Effector memory CD8-positive, alpha-beta T cell (primary cell): ENCODE data around the gene NT5C.
"Not testable (repeated sequence)": the region's sequence is repeated elsewhere in the genome, so short reads cannot be mapped to it uniquely, and the experiment has no call there.

Experiments
- ATAC-seq: fragments of 150-1000 bp; cut with Tn5 transposase; replicated peaks from 2 replicates; pipeline ENCODE4 v1.10.0; 2021; ENCODE audit warnings: mild to moderate bottlenecking, moderate library complexity
- DNase-seq, 3 experiments: peaks; one replicate each; pipeline ENCODE4 v3.0.0; 2021
- H3K27ac Mint-ChIP-seq, 2 donors: one replicate each; pipeline ENCODE4 v1.8.0; 2022; ENCODE audit warnings: mild to moderate bottlenecking in 2 of 2, mixed read lengths in 2 of 2, moderate library complexity in 2 of 2
- H3K27me3 Mint-ChIP-seq, 2 donors: one replicate each; pipeline ENCODE4 v1.8.0; 2022; ENCODE audit warnings: mixed read lengths in 2 of 2
- H3K36me3 Mint-ChIP-seq: one replicate; pipeline ENCODE4 v1.8.0; 2022; ENCODE audit warnings: mild to moderate bottlenecking, moderate library complexity, mixed read lengths; ENCODE audit not compliant: insufficient read depth
- H3K4me1 Mint-ChIP-seq, 2 donors: one replicate each; pipeline ENCODE4 v1.8.0; 2022; ENCODE audit warnings: low read depth in 2 of 2, mixed read lengths in 2 of 2
- H3K4me3 Mint-ChIP-seq, 2 donors: one replicate each; pipeline ENCODE4 v1.8.0; 2022; ENCODE audit warnings: mild to moderate bottlenecking in 2 of 2, mixed read lengths in 2 of 2, moderate library complexity in 2 of 2
- H3K9me3 Mint-ChIP-seq, 2 donors: one replicate each; pipeline ENCODE4 v1.8.0; 2022; ENCODE audit warnings: mixed read lengths in 2 of 2

NT5C gene

GRCh38 chr17:75154195-75155106, 22.9 kb upstream of the NT5C start, which contains the start of gene JPT1:
TSS of gene JPT1 (minus strand) at chr17:75154512. CDS start at chr17:75154397, 115 bp downstream.
- DNase-seq (peak; percentile 89 to 93 (median 91)), ATAC-seq (peak; percentile 95)
- H3K36me3 Mint-ChIP-seq: peaks cover 31% of the 10 kb centered on the region
- H3K4me1 Mint-ChIP-seq: peaks cover 20 to 31% of the 10 kb centered on the region in 2 donors
- no peaks in the 10 kb centered on the region for H3K27me3 Mint-ChIP-seq
- peak within 1 kb of the TSS; percentile 89 to 96 for H3K4me3 Mint-ChIP-seq
- H3K9me3 Mint-ChIP-seq: no peaks in the 10 kb centered on the region
- H3K27ac Mint-ChIP-seq: peak within 1 kb of the TSS; percentile 79 to 94

- peaks cover 20 to 31% of the 10 kb centered on the region in 2 donors for H3K4me1 Mint-ChIP-seq
- peaks cover 33% of the 10 kb centered on the region for H3K36me3 Mint-ChIP-seq
- H3K4me3 Mint-ChIP-seq: peak overlapping the region; percentile 89 to 96
- no peaks in the 10 kb centered on the region for H3K27me3 Mint-ChIP-seq
- no peaks in the 10 kb centered on the region for H3K9me3 Mint-ChIP-seq
- DNase-seq (no peak), ATAC-seq (no peak)
- peak overlapping the region; percentile 79 to 94 for H3K27ac Mint-ChIP-seq
Observed at GRCh38 chr17:75153780-75154194, 22.2 kb upstream of the NT5C start.

DNA sequence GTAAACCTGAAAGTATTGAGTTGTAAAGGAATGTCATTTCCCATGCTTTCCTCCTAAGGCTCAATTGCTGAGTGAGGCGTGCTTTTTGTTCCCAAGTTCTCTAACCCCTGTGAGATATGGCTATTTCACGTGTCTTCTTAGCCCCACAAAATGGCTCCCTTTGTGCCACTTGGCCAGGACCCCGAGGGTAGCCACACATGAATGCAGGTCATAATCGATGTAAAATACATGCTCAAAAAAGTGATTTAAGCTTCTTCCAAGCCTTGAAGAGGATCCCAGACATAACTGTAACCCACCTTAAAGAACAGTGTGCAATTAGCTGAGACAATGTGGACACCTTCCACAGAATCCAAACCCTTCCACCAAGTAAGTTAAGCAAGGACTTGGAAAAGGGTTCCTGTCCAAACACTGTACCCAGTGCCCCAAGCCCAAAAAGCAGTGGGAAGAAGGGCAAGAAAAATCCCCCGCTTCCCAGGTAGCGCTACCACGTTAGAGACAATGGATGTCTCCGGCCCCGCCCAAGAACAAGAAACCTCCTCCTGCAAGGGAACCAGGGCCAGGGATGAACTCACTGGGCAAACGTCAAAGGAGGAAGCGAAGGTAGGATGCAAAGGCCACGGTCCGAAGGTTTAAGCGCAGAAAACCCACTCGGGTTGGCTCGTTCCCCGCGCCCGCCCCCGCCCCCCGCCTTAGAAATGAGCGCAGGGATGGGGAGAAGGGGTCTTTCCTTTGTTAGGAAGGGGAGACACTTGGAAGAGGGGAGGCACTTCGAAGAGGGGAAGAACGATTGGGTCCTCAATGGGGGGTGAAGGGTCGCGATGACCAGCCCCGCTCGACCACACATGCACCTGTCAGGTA, 21.6 kb upstream of the NT5C start:
- Mint-ChIP-seq H3K4me1 (peaks cover 20 to 37% of the 10 kb centered on the region in 2 donors), H3K4me3 (peak overlapping the region; percentile 89 to 96), H3K27me3 (no peaks in the 10 kb centered on the region), H3K27ac (peak overlapping the region; percentile 79 to 94), H3K9me3 (no peaks in the 10 kb centered on the region), H3K36me3 (peaks cover 34% of the 10 kb centered on the region)
- ATAC-seq (no peak), DNase-seq (no peak)

GRCh38 chr17:75152523-75152921, 21.0 kb upstream of the NT5C start:
- Mint-ChIP-seq H3K27me3 (no peaks in the 10 kb centered on the region), H3K9me3 (no peaks in the 10 kb centered on the region), H3K4me3 (peak overlapping the region; percentile 89 to 96), H3K4me1 (peaks cover 20 to 38% of the 10 kb centered on the region in 2 donors), H3K27ac (peak overlapping the region in 1 of 2 donors; percentile 79), H3K36me3 (peaks cover 36% of the 10 kb centered on the region)
- no peak for DNase-seq
- no peak for ATAC-seq

- peaks cover 39% of the 10 kb centered on the region for H3K36me3 Mint-ChIP-seq
- H3K27ac Mint-ChIP-seq: peak overlapping the region in 1 of 2 donors; percentile 79
- peak overlapping the region; percentile 89 to 96 for H3K4me3 Mint-ChIP-seq
- ATAC-seq: no peak
- peaks cover 20 to 38% of the 10 kb centered on the region in 2 donors for H3K4me1 Mint-ChIP-seq
- no peaks in the 10 kb centered on the region for H3K9me3 Mint-ChIP-seq
- no peaks in the 10 kb centered on the region for H3K27me3 Mint-ChIP-seq
- no peak for DNase-seq
Observed at GRCh38 chr17:75151930-75152329, 20.4 kb upstream of the NT5C start.

- ATAC-seq (no peak), DNase-seq (no peak)
- Mint-ChIP-seq H3K4me3 (no peak overlapping the region), H3K36me3 (peaks cover 48% of the 10 kb centered on the region), H3K27me3 (no peaks in the 10 kb centered on the region), H3K4me1 (peaks cover 9 to 24% of the 10 kb centered on the region in 2 donors), H3K9me3 (no peaks in the 10 kb centered on the region), H3K27ac (peak overlapping the region in 1 of 2 donors; percentile 15)
Observed at GRCh38 chr17:75147878-75148546, 16.5 kb upstream of the NT5C start.

GRCh38 chr17:75146592-75146991, 15.1 kb upstream of the NT5C start:
- peaks cover 49% of the 10 kb centered on the region for H3K36me3 Mint-ChIP-seq
- no peaks in the 10 kb centered on the region for H3K27me3 Mint-ChIP-seq
- H3K4me3 Mint-ChIP-seq: no peak overlapping the region
- DNase-seq: no peak
- H3K4me1 Mint-ChIP-seq: peaks cover 0 to 13% of the 10 kb centered on the region in 2 donors
- ATAC-seq: no peak
- H3K9me3 Mint-ChIP-seq: no peaks in the 10 kb centered on the region
- no peak overlapping the region for H3K27ac Mint-ChIP-seq

DNA sequence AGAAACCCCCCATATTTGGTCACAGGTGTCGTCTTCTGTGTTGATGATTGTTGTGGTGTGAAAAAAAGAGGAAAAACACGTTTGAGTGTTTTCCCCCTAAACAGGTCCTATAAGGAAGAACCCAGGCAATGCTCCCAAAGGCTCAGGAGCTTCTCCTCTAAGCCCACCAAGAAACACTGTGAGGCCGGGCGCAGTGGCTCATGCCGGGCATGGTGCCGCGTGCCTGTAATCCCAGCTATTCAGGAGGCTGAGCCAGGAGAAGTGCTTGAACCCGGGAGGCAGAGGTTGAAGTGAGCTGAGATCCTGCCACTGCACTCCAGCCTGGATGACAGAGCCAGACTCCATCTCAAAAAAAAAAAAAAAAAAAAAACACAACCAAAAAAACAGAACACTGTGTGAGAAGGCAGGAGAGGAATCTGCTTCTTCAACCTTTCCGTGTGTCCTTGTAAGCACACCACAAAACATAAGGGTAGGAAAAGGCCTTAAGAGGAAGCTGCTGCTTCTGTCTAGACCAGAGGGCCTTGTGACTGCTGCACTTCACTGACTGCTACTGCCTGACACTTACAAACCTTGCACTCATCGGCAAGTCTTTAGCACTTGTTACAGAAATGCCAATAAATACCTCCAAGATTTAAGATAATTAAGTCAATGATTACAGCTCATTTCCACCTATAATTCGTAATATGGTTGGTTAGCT, 13.4 kb upstream of the NT5C start:
- H3K36me3 Mint-ChIP-seq: peaks cover 50% of the 10 kb centered on the region
- no peak overlapping the region for H3K27ac Mint-ChIP-seq
- H3K9me3 Mint-ChIP-seq: no peaks in the 10 kb centered on the region
- DNase-seq: no peak
- no peak overlapping the region for H3K4me3 Mint-ChIP-seq
- no peaks in the 10 kb centered on the region for H3K27me3 Mint-ChIP-seq
- ATAC-seq: no peak
- H3K4me1 Mint-ChIP-seq: peaks cover 8 to 20% of the 10 kb centered on the region in 2 donors

GRCh38 chr17:75142236-75142971, 10.9 kb upstream of the NT5C start:
- Mint-ChIP-seq H3K9me3 (no peaks in the 10 kb centered on the region), H3K27me3 (no peaks in the 10 kb centered on the region), H3K4me1 (peaks cover 8 to 9% of the 10 kb centered on the region in 2 donors), H3K27ac (peak overlapping the region in 1 of 2 donors; percentile 87), H3K36me3 (peaks cover 39% of the 10 kb centered on the region), H3K4me3 (no peak overlapping the region)
- ATAC-seq: no peak
- no peak for DNase-seq

DNA sequence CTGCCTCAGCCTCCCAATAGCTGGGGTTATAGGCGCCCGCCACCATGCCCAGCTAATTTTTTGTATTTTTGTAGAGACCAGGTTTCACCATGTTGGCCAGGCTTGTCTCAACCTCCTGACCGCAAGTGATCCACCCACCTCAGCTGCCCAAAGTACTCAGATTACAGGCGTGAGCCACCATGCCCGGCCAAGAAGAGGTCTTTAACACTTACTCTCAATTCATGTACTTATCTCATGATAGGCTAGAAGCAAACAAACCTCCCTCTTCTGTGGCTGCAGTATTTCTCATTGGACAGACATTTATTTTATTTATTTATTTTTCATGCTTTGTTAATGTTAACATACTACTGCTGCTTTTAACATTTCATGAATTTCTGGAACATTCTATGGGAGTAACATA, 7.0 kb upstream of the NT5C start:
- no peak for DNase-seq
- peaks cover 20% of the 10 kb centered on the region for H3K36me3 Mint-ChIP-seq
- peaks cover 8 to 9% of the 10 kb centered on the region in 2 donors for H3K4me1 Mint-ChIP-seq
- H3K9me3 Mint-ChIP-seq: no peaks in the 10 kb centered on the region
- no peak overlapping the region for H3K27ac Mint-ChIP-seq
- ATAC-seq: no peak
- no peak overlapping the region for H3K4me3 Mint-ChIP-seq
- no peaks in the 10 kb centered on the region for H3K27me3 Mint-ChIP-seq

DNA sequence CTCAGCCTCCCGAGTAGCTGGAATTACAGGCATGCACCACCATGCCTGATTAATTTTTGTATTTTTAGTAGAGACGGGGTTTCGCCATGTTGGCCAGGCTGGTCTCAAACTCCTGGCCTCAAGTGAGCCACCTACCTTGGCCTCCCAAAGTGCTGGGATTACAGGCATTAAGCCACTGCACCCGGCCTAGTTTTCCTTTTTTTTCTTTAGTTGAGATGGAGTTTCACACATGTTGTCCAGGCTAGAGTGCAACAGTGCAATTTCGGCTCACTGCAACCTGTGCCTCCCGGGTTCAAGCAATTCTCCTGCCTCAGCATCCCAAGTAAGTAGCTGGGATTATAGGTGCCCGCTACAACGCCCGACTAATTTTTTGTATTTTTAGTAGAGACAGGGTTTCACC, 6.2 kb upstream of the NT5C start:
- H3K36me3 Mint-ChIP-seq: peaks cover 17% of the 10 kb centered on the region

DNA sequence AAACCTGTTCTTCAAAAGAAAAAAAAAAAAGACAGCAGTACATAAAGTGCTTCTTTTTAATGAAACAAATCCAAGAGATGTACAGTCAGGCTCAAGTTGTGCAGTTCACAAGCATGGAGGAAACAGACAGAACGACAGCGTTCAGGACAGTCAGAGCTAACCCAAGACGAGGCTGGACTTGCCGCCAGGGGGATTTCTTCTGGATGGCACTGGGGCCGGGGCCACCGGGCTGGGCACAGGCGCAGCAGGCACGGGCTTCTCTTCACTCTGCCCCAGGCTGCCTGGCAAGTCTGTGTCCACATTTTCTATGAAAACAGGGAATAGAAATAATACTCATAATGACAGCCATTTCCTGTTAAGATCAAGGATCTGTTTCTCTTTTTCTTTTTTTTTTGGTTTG, 4.4 kb upstream of the NT5C start:
- Mint-ChIP-seq H3K4me3 (no peak overlapping the region), H3K4me1 (peaks cover 1 to 6% of the 10 kb centered on the region in 2 donors), H3K27me3 (no peaks in the 10 kb centered on the region), H3K27ac (peak overlapping the region in 1 of 2 donors; percentile 38), H3K9me3 (no peaks in the 10 kb centered on the region), H3K36me3 (peaks cover 14% of the 10 kb centered on the region)
- no peak for DNase-seq
- ATAC-seq: no peak

More for the DNA sequence above, 6.2 kb upstream of the NT5C start:
- ATAC-seq, H3K27me3 Mint-ChIP-seq, DNase-seq, H3K4me3 Mint-ChIP-seq, H3K4me1 Mint-ChIP-seq, H3K9me3 Mint-ChIP-seq: not testable (repeated sequence)
- peak overlapping the region in 1 of 2 donors; percentile 44 for H3K27ac Mint-ChIP-seq
